ENCODE data around the gene LRRC27. TPM values are rescaled to one million over a fixed set of nuclear protein-coding genes. Genes with fewer than 3 reads are reported as not detected.
"Not testable (repeated sequence)": the region's sequence is repeated elsewhere in the genome, so short reads cannot be mapped to it uniquely, and the experiment has no call there.

LRRC27 gene
- total RNA-seq, 1 donor from 2014 or later: 22.8 TPM

DNA sequence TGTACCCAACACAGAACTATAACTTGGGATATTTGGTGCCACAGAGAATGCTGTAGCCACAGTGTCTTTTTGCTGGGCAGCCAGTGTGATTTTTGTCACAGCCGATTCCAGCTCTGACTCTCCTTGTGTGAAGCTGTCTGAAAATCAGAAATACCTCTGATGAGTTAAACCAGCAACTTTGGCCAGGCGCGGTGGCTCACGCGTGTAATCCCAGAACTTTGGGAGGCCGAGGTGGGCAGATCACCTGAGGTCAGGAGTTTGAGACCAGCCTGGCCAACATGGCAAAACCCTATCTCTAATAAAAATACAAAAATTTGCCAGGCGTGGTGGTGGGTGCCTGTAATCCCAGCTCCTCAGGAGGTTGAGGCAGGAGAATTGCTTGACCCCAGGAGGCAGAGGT, 5.9 kb downstream of the LRRC27 start:
- DNase-seq: not testable (repeated sequence)

DNA sequence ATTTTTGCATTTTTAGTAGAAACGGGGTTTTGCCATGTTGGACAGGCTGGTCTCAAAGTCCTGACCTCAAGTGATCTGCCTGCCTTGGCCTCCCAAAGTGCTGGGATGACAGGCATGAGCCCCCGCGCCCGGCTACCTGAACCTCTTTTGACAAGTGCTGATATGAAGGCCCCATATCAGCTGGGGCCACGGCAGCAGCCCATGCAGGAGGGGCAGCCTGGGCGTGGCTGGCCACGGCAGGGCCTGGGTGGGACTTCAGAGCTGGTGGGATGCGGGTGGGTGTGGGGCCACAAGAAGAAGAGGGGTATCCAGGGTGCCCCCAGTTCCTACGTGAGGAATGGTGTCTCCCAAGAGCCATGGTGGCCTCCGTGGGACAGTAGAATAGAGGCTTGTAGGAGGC, 6.9 kb downstream of the LRRC27 start:
- DNase-seq: no peak

DNA sequence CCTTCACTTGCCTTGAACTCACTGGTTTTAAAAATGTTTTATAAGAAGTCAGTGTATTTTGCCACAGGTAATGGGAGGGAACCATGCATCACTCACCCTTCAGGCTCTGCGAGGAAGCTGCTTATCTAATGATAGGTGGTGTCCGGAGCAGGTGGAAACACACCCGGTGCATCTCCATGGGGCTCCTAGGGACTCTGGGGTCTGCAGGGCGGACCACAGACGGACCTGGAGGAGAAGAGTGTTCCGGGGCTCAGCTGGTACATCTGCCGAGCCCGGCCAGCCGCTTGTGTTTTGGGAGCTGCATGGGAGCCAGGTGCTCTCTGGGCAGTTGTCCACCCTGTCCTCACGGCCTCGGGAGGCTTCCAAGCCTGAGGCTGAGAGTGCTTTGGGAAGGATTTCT, 7.3 kb downstream of the LRRC27 start:
- no peak for DNase-seq

DNA sequence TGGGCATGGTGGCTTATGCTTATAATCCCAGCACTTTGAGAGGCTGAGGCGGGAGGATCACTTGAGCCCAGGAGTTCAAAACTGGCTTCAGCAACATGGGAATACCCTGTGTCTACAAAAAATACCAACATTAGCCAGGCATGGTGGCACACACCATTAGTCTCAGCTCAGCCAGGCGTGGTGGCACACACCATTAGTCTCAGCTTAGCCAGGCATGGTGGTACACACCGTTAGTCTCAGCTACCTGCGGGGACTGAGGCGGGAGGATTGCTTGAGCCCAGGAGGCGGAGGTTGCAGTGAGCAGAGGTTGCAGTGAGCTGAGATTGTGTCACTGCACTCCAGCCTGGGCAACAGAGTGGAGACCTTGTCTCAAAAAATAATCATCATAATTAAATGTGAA, 9.0 kb downstream of the LRRC27 start:
- DNase-seq: no peak

DNA sequence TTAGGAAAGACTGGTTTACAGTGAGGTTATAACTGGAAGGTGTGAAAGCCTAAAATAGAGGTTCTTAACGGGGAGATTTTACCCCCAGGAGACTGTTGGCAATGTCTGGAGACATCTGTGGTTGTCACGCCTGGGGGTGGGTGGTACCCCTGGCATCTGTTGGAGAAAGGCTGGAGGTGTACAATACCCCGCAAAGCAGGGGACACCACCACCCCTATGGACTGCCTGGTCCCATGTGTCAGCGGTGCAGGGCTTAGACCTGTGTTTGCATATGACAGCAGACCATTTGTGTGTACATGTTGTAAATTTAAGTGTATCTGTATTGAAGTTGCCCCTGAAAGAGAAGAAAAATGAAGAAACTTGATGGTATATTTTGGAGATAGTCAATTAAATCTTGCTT, 9.8 kb downstream of the LRRC27 start:
- no peak for DNase-seq

DNA sequence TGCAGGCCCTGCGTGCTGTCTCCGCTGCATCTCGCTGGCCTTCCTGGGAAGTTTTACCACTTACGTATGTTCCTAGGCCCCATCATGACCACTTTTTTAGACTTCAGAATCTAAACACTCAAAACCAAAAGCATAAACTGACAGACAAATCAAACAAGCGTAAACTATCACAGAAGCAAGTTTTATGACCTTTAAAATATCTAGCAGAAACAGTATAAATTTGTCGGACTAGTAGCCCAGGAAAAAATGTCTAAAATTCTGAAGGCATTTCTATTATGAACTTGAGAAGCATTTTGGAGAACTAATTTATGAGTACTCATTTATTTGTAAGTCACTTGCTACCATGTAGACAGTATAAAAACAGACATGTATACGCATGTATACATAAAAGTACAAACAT, 10.6 kb downstream of the LRRC27 start:
- DNase-seq: no peak

DNA sequence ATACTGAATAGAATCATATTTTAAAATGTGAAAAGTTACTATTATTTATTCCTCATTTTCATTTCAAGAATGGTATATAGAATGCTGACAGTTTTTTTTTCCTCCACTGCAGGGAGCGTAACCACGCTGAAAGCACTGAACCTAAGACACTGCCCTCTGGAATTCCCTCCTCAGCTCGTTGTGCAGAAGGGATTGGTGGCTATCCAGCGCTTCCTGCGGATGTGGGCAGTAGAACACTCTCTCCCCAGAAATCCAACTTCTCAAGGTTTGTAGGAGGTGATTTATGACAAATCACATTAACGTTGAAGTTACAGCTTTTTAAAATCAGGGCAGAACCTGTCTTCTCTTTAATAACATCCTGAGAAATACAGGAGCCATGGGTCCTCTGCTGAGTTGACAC, 12.4 kb downstream of the LRRC27 start:
- DNase-seq: no peak

DNA sequence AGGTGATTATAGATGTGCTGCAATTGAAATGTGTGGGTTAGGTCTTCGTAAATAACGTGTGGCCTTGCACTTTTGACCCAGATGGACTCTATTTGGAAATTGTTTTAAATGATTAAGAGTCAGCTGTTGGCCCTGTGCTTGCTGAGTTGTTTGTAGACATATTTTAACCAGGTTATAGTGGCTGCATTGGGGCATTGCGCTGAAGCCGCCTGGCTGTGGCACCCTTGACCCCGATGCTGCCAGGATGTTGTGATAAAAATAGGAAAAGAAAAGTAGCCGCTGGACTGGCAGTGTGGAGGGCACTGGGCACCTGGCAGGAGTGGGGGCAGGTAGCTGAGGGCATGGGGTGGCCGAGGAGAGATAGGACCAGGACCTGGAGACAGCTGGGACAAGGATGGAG, 13.4 kb downstream of the LRRC27 start:
- no peak for DNase-seq

DNA sequence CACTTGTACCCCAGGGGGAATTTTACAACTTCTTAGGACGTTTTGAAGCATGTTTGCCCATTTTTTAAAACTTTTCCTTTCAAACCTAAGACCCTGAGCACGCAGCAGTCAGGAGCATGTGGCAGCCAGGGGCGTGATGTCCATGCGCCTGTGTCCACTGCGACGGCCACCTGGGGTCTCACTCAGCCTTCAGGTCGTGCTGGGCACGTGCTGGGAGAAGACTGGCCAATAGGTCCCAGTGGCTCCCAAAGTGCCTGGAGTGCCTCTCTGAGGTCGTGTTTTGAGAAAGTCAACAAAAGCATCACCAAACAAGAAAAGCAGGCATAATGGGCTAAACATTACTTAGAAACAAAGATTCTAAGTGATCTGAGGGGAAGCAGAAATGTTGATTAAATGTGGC, 14.8 kb downstream of the LRRC27 start:
- no peak for DNase-seq

DNA sequence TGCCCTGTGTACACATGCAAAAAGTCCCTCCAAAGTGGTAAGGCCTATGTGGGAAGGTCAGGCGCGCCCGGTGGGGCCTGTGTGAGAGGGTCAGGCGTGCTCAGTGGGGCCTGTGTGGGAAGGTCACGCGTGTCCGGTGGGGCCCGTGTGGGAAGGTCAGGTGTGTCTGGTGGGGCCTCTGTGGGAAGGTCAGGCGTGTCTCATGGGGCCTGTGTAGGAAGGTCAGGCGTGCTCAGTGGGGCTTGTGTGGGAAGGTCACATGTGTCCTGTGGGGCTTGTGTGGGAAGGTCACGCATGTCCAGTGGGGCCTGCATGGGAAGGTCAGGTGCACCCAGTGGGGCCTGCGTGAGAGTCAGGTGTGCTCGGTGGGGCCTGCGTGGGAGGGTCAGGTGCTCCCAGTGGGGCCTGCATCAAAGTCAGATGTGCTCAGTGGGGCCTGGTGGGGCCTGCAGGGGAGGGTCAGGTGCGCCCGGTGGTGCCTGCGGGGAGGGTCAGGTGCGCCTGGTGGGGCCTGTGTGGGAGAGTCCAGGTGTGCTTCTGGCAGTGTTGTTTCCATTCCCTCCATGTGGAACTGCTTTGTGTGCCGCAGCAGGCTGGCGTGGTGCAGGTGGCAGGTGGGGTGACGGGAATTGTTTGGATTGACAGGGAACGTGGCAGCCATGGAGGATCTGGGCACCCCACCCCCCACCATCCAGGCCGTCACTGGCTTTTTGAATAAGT, 15.4 kb downstream of the LRRC27 start:
- DNase-seq: no peak

DNA sequence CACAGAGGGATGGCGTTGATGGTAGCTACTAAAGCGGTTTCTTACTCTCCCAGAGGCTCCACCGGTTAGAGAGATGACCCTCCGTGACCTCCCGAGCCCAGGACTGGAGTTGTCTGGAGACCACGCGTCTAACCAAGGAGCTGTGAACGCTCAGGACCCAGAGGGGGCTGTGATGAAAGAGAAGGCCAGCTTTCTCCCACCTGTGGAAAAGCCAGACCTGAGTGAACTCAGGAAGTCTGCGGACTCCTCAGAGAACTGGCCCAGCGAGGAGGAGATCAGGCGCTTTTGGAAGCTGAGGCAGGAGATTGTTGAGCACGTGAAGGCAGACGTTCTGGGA, 15.9 kb downstream of the LRRC27 start:
- DNase-seq: no peak

DNA sequence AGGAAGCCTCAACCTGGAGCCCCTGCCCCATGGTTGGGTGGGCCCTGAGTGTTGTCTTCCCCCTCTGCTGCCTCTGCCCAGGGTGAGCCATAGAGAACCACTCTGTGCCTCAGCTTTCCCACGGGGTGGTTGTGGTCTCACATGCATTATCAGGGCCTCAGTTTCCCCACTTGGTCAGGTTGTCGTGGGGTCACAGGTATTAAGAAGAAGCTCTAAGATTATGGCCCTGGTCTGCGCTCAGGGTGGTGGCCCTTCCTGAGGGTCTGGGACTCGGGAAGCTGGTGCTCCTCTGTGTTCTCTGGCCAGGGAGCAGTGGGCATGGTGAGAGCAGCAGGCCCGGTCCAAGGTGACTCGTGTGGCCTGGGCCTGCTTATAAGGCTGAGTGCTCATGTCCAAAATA, 17.8 kb downstream of the LRRC27 start:
- DNase-seq: no peak

DNA sequence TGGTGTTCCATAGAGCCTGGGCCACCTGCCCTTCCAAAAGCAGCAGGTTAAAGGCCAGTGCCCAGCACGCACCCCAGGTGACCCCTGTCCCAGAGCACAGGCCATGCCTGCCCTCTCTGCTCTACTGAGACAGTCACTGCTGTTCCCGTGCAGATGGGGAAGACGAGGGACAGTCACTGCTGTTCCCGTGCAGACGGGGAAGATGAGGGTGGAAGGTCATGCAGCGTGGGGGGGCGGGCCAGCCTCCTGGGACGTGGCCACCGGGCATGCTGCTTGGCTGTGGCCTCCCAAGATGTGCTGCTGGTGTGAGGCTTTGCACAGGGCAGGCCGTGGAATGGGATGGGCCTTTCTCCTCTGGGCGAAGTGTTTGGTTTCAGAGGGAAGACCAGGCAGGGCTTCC, 18.4 kb downstream of the LRRC27 start:
- no peak for DNase-seq

DNA sequence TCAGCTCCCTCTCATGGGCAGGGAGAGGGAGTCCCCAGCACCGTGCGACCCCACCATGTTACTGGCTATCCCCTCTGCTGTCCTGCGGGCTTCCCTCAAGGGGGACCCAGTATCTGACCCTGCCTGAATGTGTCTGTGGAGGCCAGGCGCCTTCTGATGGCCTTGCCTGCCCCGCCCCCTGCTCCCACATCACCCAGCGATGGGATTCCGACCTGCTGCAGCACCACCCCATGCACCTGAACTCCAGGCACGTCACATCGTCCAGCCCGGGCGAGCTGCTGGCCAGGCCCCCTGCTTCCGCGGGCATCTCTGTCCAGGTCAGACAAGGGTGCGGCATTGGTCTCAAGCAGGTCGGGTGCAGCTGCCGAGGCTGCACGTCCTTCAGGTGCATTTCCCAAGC, 19.0 kb downstream of the LRRC27 start:
- no peak for DNase-seq

DNA sequence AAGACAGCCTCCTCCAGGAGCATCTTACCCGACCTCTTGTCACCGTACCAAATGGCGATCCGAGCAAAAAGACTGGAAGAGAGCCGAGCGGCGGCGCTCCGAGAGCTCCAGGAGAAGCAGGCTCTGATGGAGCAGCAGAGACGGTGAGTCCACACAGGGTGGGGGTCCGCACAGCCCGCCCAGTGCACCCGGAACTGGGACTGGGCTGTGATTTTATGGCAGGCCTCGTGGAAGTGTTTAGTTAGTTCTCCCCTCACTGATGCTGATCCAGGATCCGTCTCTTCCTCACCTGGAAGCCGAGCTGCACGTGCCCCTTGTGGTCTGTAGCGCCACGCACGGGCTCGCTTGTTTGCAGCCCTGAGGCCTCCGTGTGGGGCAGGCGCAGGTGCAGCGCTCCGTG, 19.6 kb downstream of the LRRC27 start:
- DNase-seq: no peak

DNA sequence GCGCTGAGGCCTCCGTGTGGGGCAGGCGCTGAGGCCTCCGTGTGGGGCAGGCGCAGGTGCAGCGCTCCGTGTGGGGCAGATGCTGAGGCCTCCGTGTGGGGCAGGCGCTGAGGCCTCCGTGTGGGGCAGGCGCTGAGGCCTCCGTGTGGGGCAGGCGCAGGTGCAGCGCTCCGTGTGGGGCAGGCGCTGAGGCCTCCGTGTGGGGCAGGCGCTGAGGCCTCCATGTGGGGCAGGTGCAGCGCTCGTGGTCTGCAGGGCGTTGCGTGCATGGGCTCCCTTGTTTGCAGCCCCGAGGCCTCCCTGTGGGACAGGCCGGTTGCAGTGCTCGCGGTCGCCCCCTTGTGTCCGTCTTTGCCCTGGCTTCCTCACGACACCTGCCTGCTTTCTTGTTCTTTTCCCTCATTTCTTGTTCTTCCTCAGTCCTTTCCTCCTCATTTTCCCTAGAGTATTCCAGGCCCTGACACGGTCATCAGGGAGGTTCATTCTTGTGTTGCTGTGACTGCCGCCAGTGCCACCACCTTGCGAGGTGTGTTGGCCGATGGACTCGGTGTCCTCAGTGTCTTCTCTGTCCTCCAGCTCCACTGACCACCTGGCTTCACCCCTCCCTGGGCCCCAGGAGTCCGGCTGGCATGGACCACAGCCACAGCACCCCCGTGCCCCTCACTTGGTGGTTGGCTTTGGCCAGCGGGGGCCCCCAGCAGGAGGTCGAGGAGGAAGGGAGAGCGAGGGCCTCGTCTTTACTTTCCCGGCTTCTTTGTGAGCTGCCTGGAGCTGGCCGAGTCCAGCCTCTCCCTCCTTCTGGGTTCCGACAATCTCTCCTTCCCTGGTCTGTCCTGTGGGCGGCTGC, 20.7 kb downstream of the LRRC27 start:
- DNase-seq: peak; percentile 53

DNA sequence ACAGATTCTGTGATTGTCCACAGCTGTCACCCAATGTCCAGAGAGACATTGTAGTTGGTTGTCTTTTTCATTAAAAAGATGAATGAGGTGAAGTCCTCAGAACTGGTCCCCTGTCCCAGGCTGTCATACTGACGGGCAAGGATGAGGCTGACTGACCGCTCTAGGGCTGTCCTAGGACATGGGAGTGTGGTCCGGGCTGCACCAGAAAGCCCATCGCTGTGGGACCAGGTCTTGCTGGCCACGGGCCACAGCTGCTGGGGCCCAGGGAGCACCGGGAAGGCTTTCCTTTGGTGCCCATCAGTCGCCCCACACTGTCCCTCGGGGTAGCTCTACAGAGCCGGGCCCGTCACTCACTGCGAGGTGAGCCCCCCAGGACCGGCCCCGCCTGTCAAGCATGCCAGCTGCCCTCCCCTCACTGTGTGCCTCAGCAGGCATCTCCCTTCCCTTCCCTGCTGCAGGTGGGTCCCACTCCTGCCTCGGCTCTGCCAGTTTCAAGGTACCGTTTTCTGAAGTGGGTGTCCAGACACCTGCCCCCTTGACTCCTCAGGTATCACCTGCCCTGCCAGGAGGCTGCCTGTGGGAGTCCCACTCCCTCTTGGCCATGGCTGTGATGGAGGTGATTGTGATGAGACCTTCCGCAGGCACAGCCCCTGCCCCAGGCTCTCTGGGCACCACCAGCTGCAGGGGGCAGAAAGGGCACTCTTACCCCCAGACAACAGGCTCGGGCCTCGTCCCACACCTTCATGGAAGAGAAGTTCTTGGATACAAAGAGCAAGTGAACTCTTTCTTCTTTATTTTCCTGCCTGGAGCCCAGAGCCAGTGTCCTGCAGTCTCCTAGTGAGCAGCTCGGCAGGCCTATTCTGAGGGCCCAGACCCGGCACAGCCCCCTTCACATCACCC, 21.7 kb downstream of the LRRC27 start:
- DNase-seq: no peak

DNA sequence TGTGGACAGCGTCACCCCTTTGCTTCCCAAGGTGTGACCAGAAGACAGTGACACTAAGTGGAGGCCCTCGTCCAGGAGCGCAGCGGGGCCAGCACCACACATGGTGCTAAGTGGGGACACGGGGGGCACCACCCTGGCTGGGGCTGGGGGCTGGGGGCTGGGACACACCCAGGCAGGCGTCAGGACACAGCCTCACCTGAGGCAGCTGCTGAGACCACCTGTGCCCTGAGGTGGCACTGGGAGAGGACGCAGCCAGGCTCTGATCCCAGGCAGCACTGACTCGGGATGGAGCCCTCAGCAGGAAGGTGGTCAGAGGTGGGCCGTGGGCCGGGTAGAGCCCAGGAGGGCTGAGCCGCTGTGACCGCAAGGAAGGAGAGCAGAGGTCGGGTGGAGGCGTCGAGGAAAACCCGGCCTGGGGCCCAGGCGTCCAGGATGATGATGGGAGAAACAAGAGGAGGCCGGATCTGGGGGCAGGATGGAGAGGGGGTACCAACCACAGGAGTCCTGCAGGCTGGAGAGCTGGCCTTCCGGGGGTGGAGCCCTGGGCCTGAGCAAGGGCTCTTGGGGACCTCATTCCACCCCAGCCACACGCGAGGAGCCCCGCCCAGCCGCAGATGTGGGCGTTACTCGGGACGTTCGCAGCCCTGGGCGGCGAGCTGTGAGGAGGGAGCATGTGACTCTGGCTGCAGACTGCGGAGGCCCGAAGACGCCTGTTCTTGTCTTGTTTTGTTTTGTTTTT, 22.5 kb downstream of the LRRC27 start:
- DNase-seq: peak; percentile 35

DNA sequence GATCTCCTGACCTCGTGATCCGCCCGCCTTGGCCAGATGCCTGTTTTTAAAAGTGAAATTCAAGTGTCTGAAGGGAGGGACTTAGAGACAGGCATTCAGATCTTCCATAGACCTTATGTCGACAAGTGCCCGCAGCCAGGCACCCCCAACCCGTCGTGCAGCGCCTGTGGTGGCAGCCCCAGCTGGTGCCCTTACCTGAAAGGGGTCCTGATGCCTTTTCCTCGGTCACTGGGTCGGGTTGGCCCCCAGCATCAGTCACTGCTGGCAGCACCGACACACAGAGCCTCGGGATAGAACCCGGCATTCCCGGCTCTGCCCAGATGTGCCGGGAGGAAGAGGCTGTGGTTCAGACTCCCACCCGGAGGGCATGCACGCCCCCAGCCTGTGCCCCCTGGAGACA, 23.3 kb downstream of the LRRC27 start:
- no peak for DNase-seq

DNA sequence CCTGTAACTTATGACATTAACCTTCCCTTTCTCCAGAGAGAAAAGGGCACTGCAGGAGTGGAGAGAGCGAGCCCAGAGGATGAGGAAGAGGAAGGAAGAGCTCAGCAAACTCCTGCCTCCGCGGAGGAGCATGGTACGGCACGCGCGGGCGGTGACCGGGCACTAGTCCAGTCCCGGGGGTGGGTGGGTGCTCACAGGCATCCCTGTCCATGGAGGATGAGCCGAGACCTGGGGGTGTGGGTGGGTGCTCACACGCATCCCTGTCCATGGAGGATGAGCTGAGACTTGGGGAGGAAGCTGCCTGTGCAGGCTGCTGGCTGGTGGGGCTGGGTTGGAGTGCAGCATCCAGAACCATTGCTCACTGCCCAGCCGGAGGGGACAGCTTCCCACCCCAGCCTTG, 23.8 kb downstream of the LRRC27 start:
- DNase-seq: peak; percentile 62

DNA sequence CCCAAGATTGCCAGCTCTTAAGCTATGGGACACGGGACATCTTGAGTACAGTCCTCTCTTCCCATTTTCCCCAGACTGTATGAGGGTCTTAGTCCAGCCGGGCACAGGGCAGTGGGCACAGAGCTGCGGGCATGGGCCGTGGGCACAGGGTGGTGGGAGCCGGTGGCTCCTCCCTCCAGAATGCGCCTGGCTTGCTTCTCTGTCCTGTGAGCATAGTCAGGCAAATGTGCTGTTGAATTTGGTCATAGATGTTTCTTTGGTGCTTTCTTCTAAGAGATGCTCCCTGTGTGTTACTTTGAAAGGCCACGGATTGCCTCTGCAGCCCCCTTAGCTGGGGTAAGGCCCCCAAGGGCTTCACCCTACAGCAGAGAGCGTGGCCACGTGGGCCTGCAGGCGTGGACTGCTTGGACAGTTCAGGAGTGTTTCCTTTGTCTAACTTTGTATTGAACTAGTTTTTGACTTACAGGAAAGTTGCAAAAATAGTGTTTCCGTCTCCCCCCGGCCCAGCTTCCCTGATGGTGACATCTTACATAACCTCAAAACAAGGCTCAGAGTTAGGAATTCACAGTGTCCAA, 24.7 kb downstream of the LRRC27 start:
- no peak for DNase-seq

Data from occipital lobe (tissue), 2 donors.